H1 (cell line): ENCODE data around the gene DPEP1. TPM values are rescaled to one million over a fixed set of nuclear protein-coding genes. Genes with fewer than 3 reads are reported as not detected.
A peak's percentile ranks its signal among the peaks of the same experiment; 100 is the strongest.

ENCODE experiments used
- CTCF ChIA-PET: fragments of 300-600 bp; sonication (Branson Sonifier 250); formaldehyde crosslinking; loops from one replicate; lab custom pipeline; 2021; ENCODE audit not compliant: partially characterized antibody; lab: Charles Lee
- POLR2A ChIA-PET: fragments of 300-600 bp; sonication (Branson Sonifier 250); formaldehyde crosslinking; loops from one replicate; lab custom pipeline; 2021; ENCODE audit warnings: inconsistent platforms; ENCODE audit not compliant: partially characterized antibody; lab: Charles Lee
- DNase-seq, 2 experiments: peaks; one replicate each; pipeline versions ENCODE4 v3.0.0 to v3.0.0-alpha.2; 2010 to 2022; ENCODE audit warnings: low spot score in 2 of 2, low read depth in 1 of 2, mixed read lengths in 1 of 2
- FAIRE-seq: peaks from 2 replicates; lab custom pipeline; 2011; peaks lifted over from hg19 to GRCh38; lab: Jason Lieb, UNC
- H2AFZ ChIP-seq: 2 replicates; pipeline ENCODE4 v1.8.1; 2012; ENCODE audit warnings: low read length, inconsistent platforms
- H2AK5ac ChIP-seq: 2 replicates; pipeline ENCODE4 v1.6.1; 2013; ENCODE audit warnings: low read depth, low read length
- H2BK120ac ChIP-seq: replicated peaks from 2 replicates; pipeline ENCODE3; 2013; ENCODE audit warnings: low read depth, low read length, inconsistent platforms
- H2BK12ac ChIP-seq: 2 replicates; pipeline ENCODE4 v1.6.1; 2013; ENCODE audit warnings: low read depth, low read length
- H2BK15ac ChIP-seq: 2 replicates; pipeline ENCODE4 v1.6.1; 2013; ENCODE audit warnings: low read length
- H2BK20ac ChIP-seq: 2 replicates; pipeline ENCODE4 v1.6.1; 2013; ENCODE audit warnings: low read length
- H2BK5ac ChIP-seq: 2 replicates; pipeline ENCODE4 v1.6.1; 2013; ENCODE audit warnings: low read depth, low read length
- H3K14ac ChIP-seq: 2 replicates; pipeline ENCODE4 v1.6.1; 2013; ENCODE audit warnings: inconsistent platforms; ENCODE audit not compliant: insufficient read length
- H3K18ac ChIP-seq: 2 replicates; pipeline ENCODE4 v1.6.1; 2013; ENCODE audit warnings: low read length; ENCODE audit errors: extremely low read depth
- H3K23ac ChIP-seq: 2 replicates; pipeline ENCODE4 v1.6.1; 2013; ENCODE audit warnings: inconsistent platforms; ENCODE audit not compliant: insufficient read length
- H3K23me2 ChIP-seq: 2 replicates; pipeline ENCODE4 v1.6.1; 2013; ENCODE audit warnings: low read depth, low read length
- H3K27ac ChIP-seq: 2 replicates; pipeline ENCODE4 v1.6.1; 2011; ENCODE audit warnings: low read depth, low read length, inconsistent platforms
- H3K27me3 ChIP-seq, 4 experiments: replicated peaks in 1 of 4; 1 replicate in 1 of 4; 2 replicates in 3 of 4; pipeline versions ENCODE4 v1.6.1 to v1.8.1; 2011 to 2013; ENCODE audit warnings: low read length in 3 of 4, mild to moderate bottlenecking in 3 of 4, inconsistent platforms in 2 of 4, mixed read lengths in 2 of 4, moderate library complexity in 1 of 4; ENCODE audit not compliant: control insufficient read depth in 3 of 4, insufficient read depth in 3 of 4; ENCODE audit errors: extremely low read depth in 1 of 4
- H3K36me3 ChIP-seq, 4 experiments: 2 replicates each; pipeline versions ENCODE4 v1.6.1 to v1.8.1; 2011 to 2013; ENCODE audit warnings: mild to moderate bottlenecking in 4 of 4, low read length in 3 of 4, moderate library complexity in 2 of 4, control low read depth in 1 of 4, inconsistent platforms in 1 of 4; ENCODE audit not compliant: insufficient read depth in 4 of 4, control insufficient read depth in 2 of 4
- H3K4ac ChIP-seq: replicated peaks from 2 replicates; pipeline ENCODE3; 2013; ENCODE audit warnings: low read length, low read depth, mixed read lengths, inconsistent platforms; ENCODE audit not compliant: insufficient read length
- H3K4me1 ChIP-seq, 4 experiments: replicated peaks in 1 of 4; 1 replicate in 1 of 4; 2 replicates in 3 of 4; pipeline versions ENCODE4 v1.6.1 to v1.8.1; 2011 to 2013; ENCODE audit warnings: low read length in 3 of 4, inconsistent platforms in 2 of 4, mixed read lengths in 1 of 4; ENCODE audit not compliant: insufficient read depth in 4 of 4, control insufficient read depth in 3 of 4
- H3K4me2 ChIP-seq, 2 experiments: 2 replicates each; pipeline versions ENCODE4 v1.6.1 to v1.8.1; 2011 to 2013; ENCODE audit warnings: low read depth in 2 of 2, low read length in 2 of 2, control low read depth in 1 of 2, inconsistent platforms in 1 of 2, mild to moderate bottlenecking in 1 of 2; ENCODE audit not compliant: insufficient read depth in 1 of 2
- H3K4me3 ChIP-seq, 4 experiments: fragments of 200-600, 300-600 bp in 1 of 4; sonication (generic), shearing (Covaris generic), sonication (Bioruptor Twin) in 1 of 4; 2 replicates each; pipeline versions ENCODE4 v1.5.1 to v1.8.1; 2011 to 2016; ENCODE audit warnings: low read length in 4 of 4, low read depth in 3 of 4, control low read depth in 2 of 4, inconsistent platforms in 2 of 4, mild to moderate bottlenecking in 2 of 4, mixed read lengths in 1 of 4, moderate library complexity in 1 of 4; ENCODE audit not compliant: insufficient read depth in 2 of 4; ENCODE audit errors: extremely low read depth in 1 of 4
- H3K56ac ChIP-seq: replicated peaks from 2 replicates; pipeline ENCODE3; 2013; ENCODE audit warnings: low read depth, mild to moderate bottlenecking, mixed read lengths, low read length, inconsistent platforms; ENCODE audit not compliant: insufficient read length
- H3K79me1 ChIP-seq: 2 replicates; pipeline ENCODE4 v1.6.1; 2013; ENCODE audit warnings: low read depth, low read length, control low read depth
- H3K79me2 ChIP-seq, 2 experiments: 2 replicates each; pipeline versions ENCODE4 v1.6.1 to v1.8.1; 2012 to 2013; ENCODE audit warnings: low read length in 2 of 2, mild to moderate bottlenecking in 2 of 2, inconsistent platforms in 1 of 2; ENCODE audit not compliant: insufficient read depth in 2 of 2, control insufficient read depth in 1 of 2
- H3K9ac ChIP-seq, 4 experiments: replicated peaks in 1 of 4; 1 replicate in 1 of 4; 2 replicates in 3 of 4; pipeline versions ENCODE4 v1.6.1 to v1.8.1; 2011 to 2013; ENCODE audit warnings: low read depth in 3 of 4, low read length in 3 of 4, control low read depth in 2 of 4, mild to moderate bottlenecking in 2 of 4, moderate library complexity in 2 of 4, inconsistent platforms in 1 of 4; ENCODE audit errors: extremely low read depth in 1 of 4
- H3K9me3 ChIP-seq, 2 experiments: 2 replicates each; pipeline versions ENCODE4 v1.6.1 to v1.8.1; 2012 to 2013; ENCODE audit warnings: mild to moderate bottlenecking in 2 of 2, moderate library complexity in 2 of 2, control low read depth in 1 of 2, inconsistent platforms in 1 of 2, low read depth in 1 of 2, low read length in 1 of 2, mixed read lengths in 1 of 2; ENCODE audit not compliant: insufficient read depth in 2 of 2
- H4K20me1 ChIP-seq, 2 experiments: replicated peaks in 1 of 2; 2 replicates each; pipeline versions ENCODE3 to v1.8.1; 2011 to 2013; ENCODE audit warnings: inconsistent platforms in 2 of 2, low read length in 2 of 2, mild to moderate bottlenecking in 1 of 2; ENCODE audit not compliant: insufficient read depth in 2 of 2, control insufficient read depth in 1 of 2
- H4K5ac ChIP-seq: 2 replicates; pipeline ENCODE4 v1.6.1; 2013; ENCODE audit warnings: low read length, low read depth, mixed read lengths, inconsistent platforms; ENCODE audit not compliant: insufficient read length
- H4K8ac ChIP-seq: 2 replicates; pipeline ENCODE4 v1.8.0; 2013; ENCODE audit warnings: mild to moderate bottlenecking, moderate library complexity, low read length, inconsistent platforms; ENCODE audit not compliant: insufficient read depth; ENCODE audit errors: extremely low read depth
- H4K91ac ChIP-seq: replicated peaks from 2 replicates; pipeline ENCODE3; 2013; ENCODE audit warnings: low read length, mixed read lengths, inconsistent platforms; ENCODE audit not compliant: insufficient read length
- CBX5 ChIP-seq: fragments of 300-800, 300-1000 bp; sonication (generic); IDR thresholded peaks from 2 replicates; pipeline ENCODE4 v1.7.1; 2016; ENCODE audit warnings: antibody characterized with exemption, low read length, low read depth
- CEBPB ChIP-seq: IDR thresholded peaks from 2 replicates; pipeline ENCODE4 v1.6.1; 2012; ENCODE audit warnings: low read depth, low read length
- KDM1A ChIP-seq: fragments of 200-600, 300-600 bp; sonication (generic); IDR thresholded peaks from 2 replicates; pipeline ENCODE4 v1.7.1; 2016; ENCODE audit warnings: mild to moderate bottlenecking, low read length, borderline replicate concordance
- SIRT6 ChIP-seq: IDR thresholded peaks from one replicate; pipeline ENCODE4 v1.7.1; 2012; ENCODE audit warnings: low read length, inconsistent platforms
- WGBS, 2 experiments: shearing (Covaris generic) in 1 of 2; methylation state at CpG; one replicate each; pipeline versions ENCODE4 v1.1.6 to v1.1.7; 2013 to 2015; ENCODE audit warnings: low lambda C conversion rate in 2 of 2, mixed read lengths in 2 of 2, inconsistent platforms in 1 of 2, low coverage in 1 of 2, missing lambda C conversion rate in 1 of 2; ENCODE audit not compliant: insufficient replicate concordance in 2 of 2, insufficient coverage in 1 of 2, insufficient read length in 1 of 2; ENCODE audit errors: extremely low coverage in 1 of 2, missing lambda C conversion rate in 1 of 2; 5-methylcytosine and 5-hydroxymethylcytosine counted together
- polyA plus RNA-seq, 7 experiments: library from polyadenylated mRNA; depleted of rRNA in 3 of 7; stranded (reverse) in 5 of 7; unstranded in 2 of 7; fragments of >200 nt in 5 of 7; fragments of 200-250 nt in 2 of 7; gene quantifications; 1 replicate in 5 of 7; 2 replicates in 1 of 7; 4 replicates in 1 of 7; pipeline versions ENCODE4 v1.2.1 to v1.2.3, GENCODE V29; 2011 to 2013; ENCODE audit warnings: missing spikeins in 2 of 7, mixed read lengths in 2 of 7
- total RNA-seq: library from RNA; stranded (reverse); fragmentation: NEBNext Ultra II Directional; extraction: Animal tissue kit (Norgen Biotek cat#: 25700); gene quantifications from 2 replicates; pipeline ENCODE4 v1.2.1, GENCODE V29; 2021

DPEP1 gene
- total and polyA plus RNA-seq, 2 of the 8 experiments (the other 6 are each of a cell fraction or from before 2014, with no cell fraction given) = 2.8 to 3.1 TPM

DNA sequence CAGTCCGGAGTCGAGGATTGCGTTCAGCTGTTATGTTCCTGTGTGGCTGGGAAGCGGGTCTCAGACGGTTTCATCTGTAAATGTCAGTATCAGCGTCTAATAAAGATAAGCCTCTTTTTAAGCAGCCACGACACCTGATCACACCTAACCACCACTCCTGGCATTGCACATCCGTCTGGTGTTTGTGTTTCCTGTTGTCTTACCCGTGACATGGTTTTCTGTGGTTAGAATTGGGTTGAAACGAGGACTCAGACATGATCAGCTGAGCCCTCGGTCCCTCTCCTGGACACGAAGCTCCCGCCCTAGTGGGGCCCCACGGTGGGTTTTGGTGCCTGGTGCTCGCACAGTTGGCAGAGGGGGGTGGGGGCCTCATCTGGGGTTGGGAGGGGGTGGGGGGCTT lies 19.6 kb upstream of the DPEP1 start:
- Histone ChIP-seq H3K79me2 (no peaks in the 10 kb centered on the region), H3K9me3 (peaks cover 0 to under 1% of the 10 kb centered on the region in 2 experiments; a peak in 1 of 4 replicates), H3K4ac (no peak overlapping the region), H3K79me1 (no peaks in the 10 kb centered on the region), H3K36me3 (peaks cover 0 to 5% (median 0%) of the 10 kb centered on the region in 4 experiments; a peak in 1 of 8 replicates), H3K56ac (no peak overlapping the region), H3K23ac (no peak overlapping the region), H3K4me2 (no peak overlapping the region), H3K27ac (no peak overlapping the region), H3K4me1 (no peaks in the 10 kb centered on the region), H4K8ac (peak overlapping the region; percentile 21; the same call in 1 of the 2 replicates), H3K18ac (no peak overlapping the region), H4K5ac (no peak overlapping the region), H4K20me1 (peaks cover 0 to 5% of the 10 kb centered on the region in 2 experiments), H3K23me2 (no peaks in the 10 kb centered on the region; the same call in 1 of the 2 replicates), H2BK5ac (no peak overlapping the region), H2AK5ac (no peak overlapping the region), H4K91ac (no peak overlapping the region), H2BK12ac (no peak overlapping the region), H3K27me3 (no peaks in the 10 kb centered on the region), H3K4me3 (no peak overlapping the region), H2BK120ac (no peak overlapping the region), H3K14ac (no peak overlapping the region), H3K9ac (no peak overlapping the region), H2BK15ac (no peak overlapping the region), H2BK20ac (no peak overlapping the region), H2AFZ (no peak overlapping the region)
- CTCF ChIA-PET = interaction anchor here (0.7 kb wide), 1 partner anchor 22 kb away, joined by 3 read pairs; no protein-coding TSS in a partner anchor
- WGBS, 2 experiments = 90% methylated on average over 15 of the region's 15 CpGs; no CpG with 5 or more reads in 1 of the 2 experiments
- no peak for FAIRE-seq
- POLR2A ChIA-PET = no interaction called here
- no peak for DNase-seq
- no peak for TF ChIP-seq CEBPB
- no peak for TF ChIP-seq KDM1A
- TF ChIP-seq SIRT6 = no peak
- no peak for TF ChIP-seq CBX5
